Midbrain (tissue), 1 donor: ENCODE data around the gene DNAJC3.
"Not testable (repeated sequence)": the region's sequence is repeated elsewhere in the genome, so short reads cannot be mapped to it uniquely, and the experiment has no call there.

Source experiments
- DNase-seq: peaks from one replicate; lab custom pipeline; 2025; lab: John Stamatoyannopoulos, UW

DNAJC3 gene

GRCh38 chr13:95676762-95677563 lies at the start of gene DNAJC3:
TSS of gene DNAJC3 (plus strand) at chr13:95677139. CDS start at chr13:95677256, 117 bp downstream.
- DNase-seq, result peak; percentile 98

GRCh38 chr13:95627590-95627989 lies 49.3 kb upstream of the DNAJC3 start:
- no peak for DNase-seq

GRCh38 chr13:95628488-95628887 lies 48.5 kb upstream of the DNAJC3 start:
- DNase-seq, result no peak

- no peak for DNase-seq
Observed at GRCh38 chr13:95629071-95629470, 47.9 kb upstream of the DNAJC3 start.

- no peak for DNase-seq
Observed at GRCh38 chr13:95630593-95630992, 46.3 kb upstream of the DNAJC3 start.

GRCh38 chr13:95636853-95637252 lies 40.1 kb upstream of the DNAJC3 start:
- no peak for DNase-seq

GRCh38 chr13:95641291-95642027 lies 35.5 kb upstream of the DNAJC3 start:
- no peak for DNase-seq

- DNase-seq, result no peak
Observed at GRCh38 chr13:95642028-95642621, 34.8 kb upstream of the DNAJC3 start.

GRCh38 chr13:95642999-95643398 lies 33.9 kb upstream of the DNAJC3 start:
- DNase-seq, result no peak

GRCh38 chr13:95643571-95643935 lies 33.4 kb upstream of the DNAJC3 start:
- no peak for DNase-seq

- DNase-seq, result no peak
Observed at GRCh38 chr13:95643936-95644598, 32.9 kb upstream of the DNAJC3 start.

GRCh38 chr13:95644601-95645052 lies 32.3 kb upstream of the DNAJC3 start, which contains the start of gene DZIP1:
TSS of gene DZIP1 (minus strand) at chr13:95644706. CDS start at chr13:95642029, 2,677 bp downstream.
- DNase-seq, result peak; percentile 76

- DNase-seq, result no peak
Observed at GRCh38 chr13:95647321-95647720, 29.6 kb upstream of the DNAJC3 start.

- no peak for DNase-seq
Observed at GRCh38 chr13:95650696-95651095, 26.2 kb upstream of the DNAJC3 start.

- DNase-seq, result no peak
Observed at GRCh38 chr13:95652244-95652764, 24.6 kb upstream of the DNAJC3 start.

- DNase-seq, result no peak
Observed at GRCh38 chr13:95652821-95653220, 24.1 kb upstream of the DNAJC3 start.

- DNase-seq, result no peak
Observed at GRCh38 chr13:95656386-95657015, 20.4 kb upstream of the DNAJC3 start.

GRCh38 chr13:95659500-95659899 lies 17.4 kb upstream of the DNAJC3 start:
- DNase-seq, result no peak

GRCh38 chr13:95660981-95661581 lies 15.9 kb upstream of the DNAJC3 start:
- no peak for DNase-seq

- DNase-seq, result not testable (repeated sequence)
Observed at GRCh38 chr13:95667235-95667634, 9.7 kb upstream of the DNAJC3 start.

- no peak for DNase-seq
Observed at GRCh38 chr13:95671597-95671996, 5.3 kb upstream of the DNAJC3 start.
